Measurements from ENCODE around the gene FERMT1.

GRCh38 chr20:6028818-6029217, 94.0 kb downstream of the FERMT1 start:
- TF ChIP-seq, protein P1, sequence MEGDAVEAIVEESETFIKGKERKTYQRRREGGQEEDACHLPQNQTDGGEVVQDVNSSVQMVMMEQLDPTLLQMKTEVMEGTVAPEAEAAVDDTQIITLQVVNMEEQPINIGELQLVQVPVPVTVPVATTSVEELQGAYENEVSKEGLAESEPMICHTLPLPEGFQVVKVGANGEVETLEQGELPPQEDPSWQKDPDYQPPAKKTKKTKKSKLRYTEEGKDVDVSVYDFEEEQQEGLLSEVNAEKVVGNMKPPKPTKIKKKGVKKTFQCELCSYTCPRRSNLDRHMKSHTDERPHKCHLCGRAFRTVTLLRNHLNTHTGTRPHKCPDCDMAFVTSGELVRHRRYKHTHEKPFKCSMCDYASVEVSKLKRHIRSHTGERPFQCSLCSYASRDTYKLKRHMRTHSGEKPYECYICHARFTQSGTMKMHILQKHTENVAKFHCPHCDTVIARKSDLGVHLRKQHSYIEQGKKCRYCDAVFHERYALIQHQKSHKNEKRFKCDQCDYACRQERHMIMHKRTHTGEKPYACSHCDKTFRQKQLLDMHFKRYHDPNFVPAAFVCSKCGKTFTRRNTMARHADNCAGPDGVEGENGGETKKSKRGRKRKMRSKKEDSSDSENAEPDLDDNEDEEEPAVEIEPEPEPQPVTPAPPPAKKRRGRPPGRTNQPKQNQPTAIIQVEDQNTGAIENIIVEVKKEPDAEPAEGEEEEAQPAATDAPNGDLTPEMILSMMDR (IDR thresholded peaks at IDR 0.05), result no peak
- TF ChIP-seq EZH2 (IDR thresholded peaks at IDR 0.05; ENCODE audit: borderline replicate concordance, insufficient read depth, low read depth, low read length, poor library complexity, severe bottlenecking), result no peak

Measured in B cell (primary cell).